ENCODE data around the gene CYB5B.

The CYB5B gene

DNA sequence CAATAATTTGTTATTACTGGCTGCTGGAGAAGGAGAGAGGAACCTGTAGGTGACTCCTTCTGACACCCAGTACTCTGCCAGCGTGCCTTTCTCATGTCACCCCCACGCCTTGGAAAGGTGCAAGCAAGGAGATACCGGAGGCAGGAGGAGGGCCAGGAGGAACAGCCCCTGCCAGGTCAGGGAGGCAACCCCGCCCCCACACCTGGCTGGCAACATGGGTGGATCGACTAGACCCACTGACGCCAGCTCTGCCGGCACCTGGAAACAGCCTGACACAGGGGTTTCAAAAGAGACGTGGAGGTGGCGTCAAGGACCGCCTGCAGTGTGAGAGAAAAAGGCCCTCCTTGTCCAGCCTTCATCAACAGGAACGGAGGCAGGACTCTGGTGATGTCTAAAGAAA is 62.3 kb downstream of the CYB5B start:
- ATAC-seq (no peak), DNase-seq (no peak)

DNA sequence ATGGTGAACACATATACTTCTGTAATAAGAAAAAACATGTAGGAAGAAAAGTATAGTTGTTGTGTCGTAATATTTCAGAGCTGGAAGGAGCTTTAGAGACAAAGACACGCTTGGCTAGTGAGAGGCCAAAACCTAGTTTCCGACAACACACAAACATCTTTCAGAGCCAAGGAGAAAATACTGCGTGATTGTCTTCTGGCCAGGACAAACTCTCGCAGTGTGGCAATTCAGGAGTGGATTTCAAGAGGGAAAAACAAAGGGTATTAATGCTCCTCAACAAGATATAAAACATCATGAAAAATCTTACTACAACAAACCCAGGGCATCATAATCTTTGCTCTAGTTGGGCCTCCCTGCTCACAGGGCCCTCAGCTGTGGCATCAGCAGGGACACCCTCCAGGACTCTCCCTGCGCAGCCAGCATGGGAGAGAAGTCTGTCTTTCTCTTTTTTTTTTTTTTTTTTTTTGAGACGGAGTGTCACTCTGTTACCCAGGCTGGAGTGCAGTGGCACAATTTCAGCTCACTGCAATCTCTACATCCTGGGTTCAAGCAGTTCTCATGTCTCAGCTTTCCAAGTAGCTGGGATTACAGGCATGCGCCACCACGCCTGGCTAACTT is 66.4 kb downstream of the CYB5B start:
- ATAC-seq = no peak

DNA sequence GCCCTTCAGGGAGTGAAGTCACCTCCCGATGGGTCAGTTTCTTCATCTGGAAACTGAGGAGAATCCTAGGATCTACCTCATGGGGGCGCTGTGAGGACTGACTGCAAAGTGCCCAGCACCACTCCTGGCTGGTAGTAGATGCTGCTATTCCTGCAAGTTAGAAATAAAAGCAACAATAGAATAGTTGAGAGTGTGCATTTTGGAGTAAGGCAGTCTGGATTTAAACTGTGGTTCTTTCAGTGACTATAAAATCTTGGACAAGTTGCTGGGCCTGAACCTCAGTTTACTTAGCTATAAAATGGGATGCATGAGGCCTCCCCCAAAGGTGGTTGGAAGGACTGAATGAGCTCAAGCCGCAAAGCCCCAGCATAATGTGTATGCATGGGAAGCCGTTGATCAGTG is 70.6 kb downstream of the CYB5B start:
- ATAC-seq (peak; percentile 73), DNase-seq (peak; percentile 65)

More for the DNA sequence above, 66.4 kb downstream of the CYB5B start:
- no peak for DNase-seq

DNA sequence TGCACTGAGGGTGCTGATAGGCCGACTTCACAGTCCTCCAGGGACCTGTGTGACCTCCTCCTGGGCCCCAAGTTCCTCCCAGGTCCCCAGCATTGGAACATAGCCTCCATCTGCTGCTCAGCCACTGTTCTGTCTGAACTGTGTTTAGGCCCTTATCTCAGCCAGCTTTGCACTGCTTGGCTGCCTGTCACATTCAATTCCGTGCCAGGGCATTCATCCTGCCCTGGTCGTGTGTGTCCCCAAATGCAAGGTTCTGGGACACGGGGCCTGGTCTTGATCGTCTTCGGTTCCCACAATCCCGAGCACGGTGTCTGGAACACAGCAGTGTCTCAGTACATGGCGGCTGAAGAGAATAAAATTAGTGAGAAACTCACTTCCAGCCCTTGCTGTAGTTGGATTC is 71.4 kb downstream of the CYB5B start:
- ATAC-seq (no peak), DNase-seq (no peak)

DNA sequence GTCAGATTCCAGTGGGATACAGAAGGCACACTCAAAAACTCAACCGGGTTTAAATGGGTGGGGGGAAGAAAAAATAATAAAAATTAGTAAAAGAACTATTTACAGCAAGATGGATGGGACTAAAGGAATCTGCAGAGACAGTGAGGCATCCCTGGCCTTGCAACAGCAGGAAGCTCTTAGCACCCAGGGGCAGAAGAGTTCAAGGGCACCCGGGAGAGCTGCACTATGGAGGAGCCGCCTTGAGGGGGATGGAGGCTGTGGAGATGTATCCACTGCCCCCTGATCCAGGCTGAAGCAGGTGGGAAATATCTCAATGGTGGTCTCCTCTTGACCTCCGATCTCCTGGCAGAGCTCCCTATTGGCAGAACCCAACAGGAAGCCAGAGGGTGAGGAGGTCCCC is 72.0 kb downstream of the CYB5B start:
- ATAC-seq = no peak
- DNase-seq = no peak

DNA sequence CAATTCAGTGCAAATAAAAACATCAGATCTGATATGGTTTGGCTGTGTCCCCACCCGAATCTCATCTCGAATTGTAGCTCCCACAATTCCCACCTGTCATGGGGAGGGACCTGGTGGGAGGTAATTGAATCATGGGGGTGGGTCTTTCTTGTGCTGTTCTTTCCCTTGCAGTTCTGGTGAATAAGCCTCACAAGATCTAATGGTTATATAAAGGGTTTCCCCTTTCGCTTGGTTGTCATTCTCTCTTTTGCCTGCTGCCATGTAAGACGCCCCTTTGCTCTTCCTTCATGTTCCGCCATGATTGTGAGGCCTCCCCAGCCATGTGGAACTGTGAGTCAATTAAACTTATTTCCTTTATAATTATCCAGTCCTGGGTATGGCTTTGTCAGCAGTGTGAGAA is 72.5 kb downstream of the CYB5B start:
- DNase-seq (no peak), ATAC-seq (no peak)

DNA sequence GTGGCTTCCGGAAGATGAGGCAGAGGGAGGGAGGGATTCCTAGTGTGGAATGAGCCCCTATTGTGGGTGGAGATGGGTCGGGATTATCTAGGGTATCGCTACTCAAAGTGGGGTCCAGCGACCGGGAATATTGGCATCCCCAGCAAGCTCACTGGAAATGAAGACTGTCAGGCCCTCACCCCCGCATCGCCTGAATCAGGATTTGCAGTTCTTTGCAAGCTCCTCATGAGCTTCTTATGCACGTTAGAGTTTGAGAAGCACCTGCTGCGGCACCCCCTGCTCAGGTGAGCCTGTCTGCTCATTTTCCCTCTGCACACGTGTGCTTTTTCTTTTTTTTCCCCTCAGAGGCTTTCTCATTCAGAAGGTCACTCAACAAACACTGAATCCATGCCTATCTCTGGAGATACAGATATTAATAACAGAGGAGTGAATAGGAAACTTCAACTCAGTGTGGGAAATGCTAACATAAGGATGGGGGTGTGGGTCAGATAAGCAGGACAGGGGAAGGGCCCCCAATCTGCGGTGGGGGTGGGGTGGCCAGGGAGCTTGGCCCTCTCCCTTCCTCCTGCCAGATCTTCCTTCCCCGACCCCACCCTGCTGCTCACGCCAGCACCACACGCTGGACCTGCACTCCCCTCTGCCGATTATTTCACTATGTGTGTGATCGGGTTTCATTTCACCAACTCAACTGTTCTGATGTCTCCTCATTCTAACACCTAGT is 73.6 kb downstream of the CYB5B start:
- ATAC-seq (no peak), DNase-seq (no peak)

DNA sequence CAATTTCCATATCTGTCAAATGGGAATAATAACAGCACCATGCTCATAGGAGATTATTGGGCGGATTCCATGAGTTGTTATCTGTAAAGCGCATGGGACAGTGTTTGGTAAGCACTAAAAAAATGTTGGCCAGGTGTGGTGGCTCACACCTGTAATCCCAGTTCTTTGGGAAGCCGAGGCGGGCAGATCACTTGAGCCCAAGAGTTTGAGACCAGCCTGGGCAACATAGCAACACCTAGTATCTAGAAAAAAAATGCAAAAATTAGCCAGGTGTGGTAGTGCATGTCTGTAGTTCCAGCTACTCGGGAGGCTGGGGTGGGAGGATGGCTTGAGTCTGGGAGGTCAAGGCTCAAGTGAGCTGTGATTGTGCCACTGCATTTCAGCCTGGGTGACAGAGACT is 74.5 kb downstream of the CYB5B start:
- ATAC-seq = no peak
- DNase-seq = no peak

DNA sequence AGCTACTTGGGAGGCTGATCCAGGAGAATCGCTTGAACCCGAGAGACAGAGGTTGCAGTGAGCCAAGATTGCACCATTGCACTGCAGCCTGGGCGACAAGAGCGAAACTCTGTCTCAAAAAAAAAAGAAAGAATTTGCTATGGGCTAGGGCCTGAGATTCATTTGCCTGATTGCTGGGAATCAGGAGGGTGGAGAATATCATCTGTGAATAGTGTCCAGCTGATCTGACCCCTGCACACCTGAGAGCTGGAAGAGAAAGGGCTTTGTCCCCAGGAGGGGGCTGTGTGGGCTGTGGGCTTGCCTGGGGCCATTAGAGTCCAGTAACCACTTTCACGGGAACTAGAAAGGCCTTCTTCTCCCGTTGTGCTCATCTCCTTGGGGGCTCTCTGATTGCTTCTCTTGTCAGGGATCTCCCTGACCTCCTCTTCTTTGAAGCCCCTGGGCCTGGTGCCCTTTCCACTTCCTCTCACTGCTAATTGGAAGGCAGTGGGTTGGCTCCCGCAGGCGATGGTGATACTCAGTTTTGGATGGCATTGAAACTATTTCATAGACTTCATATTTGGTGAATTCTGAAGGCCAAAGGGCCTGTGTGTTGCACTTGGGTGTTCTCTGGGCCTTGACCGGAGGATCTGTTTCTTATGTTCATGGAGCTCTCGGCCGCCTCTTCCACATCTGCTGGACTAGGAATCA is 75.3 kb downstream of the CYB5B start:
- no peak for ATAC-seq
- no peak for DNase-seq

DNA sequence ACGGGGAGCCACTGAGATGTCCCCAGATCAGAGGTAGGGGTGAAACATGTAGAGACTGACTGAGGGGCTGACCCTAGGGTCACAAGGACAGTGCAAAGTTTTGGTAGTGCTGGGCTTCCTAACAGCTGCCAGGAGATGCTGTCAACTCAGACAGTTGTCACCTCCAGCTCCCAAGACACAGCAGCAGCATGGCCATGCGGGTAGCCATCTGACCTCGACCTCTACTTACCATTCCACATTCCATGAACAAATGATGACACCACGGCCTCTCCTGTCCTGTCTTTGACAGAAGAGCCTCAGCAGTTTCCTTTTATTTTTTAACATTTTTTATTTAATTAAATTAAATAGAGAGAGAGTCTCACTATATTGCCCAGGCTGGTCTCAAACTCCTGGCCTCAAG is 76.1 kb downstream of the CYB5B start:
- ATAC-seq = no peak
- no peak for DNase-seq

DNA sequence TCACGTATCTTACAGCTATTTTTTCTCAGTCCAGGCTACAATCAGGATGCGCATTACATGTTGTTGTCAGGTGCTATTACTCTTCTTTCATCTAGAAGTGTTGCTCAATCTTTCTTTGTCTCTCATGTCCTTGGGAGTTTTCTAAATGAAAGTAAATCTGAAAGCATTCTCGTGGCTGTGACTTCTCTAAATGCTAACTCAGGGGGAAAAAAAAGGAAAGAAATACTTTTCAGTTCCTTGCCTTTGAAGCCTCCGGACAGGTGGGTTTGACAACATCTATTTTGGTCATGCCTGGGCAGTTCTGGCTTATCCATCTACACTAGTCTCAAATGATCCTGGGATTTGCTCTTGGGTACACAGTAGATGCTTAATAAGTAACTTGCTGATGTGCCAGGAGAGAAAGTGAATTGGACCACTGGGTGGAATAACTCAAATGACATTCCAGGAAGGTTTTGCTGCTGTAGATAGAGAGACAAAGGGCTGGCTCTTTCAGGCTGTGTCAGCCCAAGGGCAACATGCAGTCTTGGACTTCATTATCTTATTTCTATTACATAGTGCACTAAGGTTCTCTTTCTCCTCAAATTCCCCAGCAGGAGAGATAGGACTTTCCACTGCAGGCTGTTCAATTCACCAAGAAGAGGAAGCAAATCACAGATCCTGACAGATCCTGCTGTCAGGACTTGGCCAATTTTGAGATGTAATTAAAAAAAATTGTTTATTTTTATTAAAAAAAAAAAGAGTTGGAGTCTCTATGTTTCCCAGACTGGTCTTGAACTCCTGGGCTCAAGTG is 77.7 kb downstream of the CYB5B start:
- DNase-seq (no peak), ATAC-seq (no peak)

DNA sequence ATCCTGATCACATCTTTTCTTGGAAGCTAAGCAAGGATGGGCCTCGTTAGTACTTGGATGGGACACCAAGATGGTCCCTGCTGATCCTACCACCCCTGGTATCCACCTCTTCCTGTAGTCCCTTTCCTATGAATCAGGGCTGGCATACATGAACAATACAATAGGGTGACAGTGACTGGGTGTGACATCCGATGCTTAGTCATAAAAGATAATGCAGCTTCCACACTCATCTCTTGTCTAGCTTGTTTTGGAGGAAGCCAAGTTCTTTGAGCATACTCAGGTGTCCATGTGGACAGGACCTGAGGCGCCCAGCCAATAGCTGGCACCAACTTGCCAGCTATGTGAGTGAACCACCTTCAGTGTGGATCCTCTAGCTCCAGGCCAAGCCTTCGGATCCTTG is 78.8 kb downstream of the CYB5B start:
- ATAC-seq = no peak
- no peak for DNase-seq

DNA sequence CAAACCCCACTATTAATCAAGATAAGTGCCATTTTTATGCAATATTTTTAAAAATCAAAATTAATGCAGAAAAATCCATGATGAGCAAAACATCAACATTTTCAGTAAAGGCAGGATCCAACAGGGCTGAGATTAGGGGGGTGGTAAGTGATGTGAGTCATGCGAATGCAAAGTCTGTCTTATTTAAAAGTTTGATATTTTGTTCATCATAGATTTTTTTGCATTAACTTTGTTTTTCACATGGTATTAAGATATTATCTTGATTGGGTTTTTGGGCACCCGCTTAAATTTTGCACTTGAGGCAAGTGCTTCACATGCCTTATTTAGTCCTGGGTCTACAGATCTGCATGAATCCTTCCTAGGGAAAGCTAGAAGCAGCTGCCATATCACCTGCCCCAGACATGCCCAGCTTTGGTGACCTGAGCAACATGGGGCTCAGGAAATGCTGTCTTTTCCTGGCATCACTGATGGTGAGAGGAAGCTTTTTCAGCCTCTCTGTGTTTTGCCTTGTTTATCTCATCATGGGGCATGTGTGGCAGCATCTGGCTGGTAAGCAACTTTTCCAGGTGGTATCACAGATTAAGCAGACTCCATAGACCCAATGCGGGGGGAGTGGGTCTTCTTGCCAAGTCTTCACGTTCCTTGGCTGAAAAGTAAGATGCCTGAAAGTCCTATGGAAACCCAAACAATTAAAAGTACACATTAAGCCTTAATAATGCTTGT is 83.8 kb downstream of the CYB5B start:
- ATAC-seq (no peak), DNase-seq (no peak)

DNA sequence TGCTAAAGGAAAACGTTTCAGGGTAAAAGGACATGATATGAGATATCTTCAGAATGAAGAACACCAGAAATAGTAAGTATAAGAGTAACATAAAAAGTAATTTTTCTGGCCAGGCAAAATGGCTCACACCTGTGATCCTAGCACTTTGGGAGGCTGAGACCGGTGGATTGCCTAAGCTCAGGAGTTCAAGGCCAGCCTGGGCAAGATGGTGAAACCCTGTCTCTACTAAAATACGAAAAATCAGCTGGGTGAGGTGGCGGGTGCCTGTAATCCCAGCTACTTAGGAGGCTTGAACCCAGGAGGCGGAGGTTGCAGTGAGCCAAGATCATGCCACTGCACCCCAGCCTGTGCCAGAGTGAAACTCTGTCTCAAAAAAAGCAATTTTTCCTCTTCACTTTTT is 84.7 kb downstream of the CYB5B start:
- ATAC-seq (no peak), DNase-seq (no peak)

DNA sequence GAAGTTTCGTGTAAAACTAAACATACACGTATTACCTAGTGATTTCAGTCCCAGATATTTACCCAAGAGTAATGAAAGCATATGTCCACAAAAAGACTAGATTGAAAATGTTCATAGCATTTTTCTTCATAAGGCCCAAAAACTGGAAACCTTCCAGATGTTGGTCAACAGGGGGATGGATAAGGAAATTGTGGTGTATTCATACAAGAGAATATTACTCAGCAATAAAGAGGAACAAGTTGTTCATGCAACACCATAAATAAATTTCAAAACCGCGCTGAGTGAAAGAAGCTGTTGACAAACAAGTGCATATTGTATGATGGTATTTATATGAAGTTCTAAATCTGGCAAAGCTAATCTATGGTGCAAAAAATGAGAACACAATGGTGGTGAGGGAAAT is 87.2 kb downstream of the CYB5B start:
- DNase-seq = no peak
- no peak for ATAC-seq

DNA sequence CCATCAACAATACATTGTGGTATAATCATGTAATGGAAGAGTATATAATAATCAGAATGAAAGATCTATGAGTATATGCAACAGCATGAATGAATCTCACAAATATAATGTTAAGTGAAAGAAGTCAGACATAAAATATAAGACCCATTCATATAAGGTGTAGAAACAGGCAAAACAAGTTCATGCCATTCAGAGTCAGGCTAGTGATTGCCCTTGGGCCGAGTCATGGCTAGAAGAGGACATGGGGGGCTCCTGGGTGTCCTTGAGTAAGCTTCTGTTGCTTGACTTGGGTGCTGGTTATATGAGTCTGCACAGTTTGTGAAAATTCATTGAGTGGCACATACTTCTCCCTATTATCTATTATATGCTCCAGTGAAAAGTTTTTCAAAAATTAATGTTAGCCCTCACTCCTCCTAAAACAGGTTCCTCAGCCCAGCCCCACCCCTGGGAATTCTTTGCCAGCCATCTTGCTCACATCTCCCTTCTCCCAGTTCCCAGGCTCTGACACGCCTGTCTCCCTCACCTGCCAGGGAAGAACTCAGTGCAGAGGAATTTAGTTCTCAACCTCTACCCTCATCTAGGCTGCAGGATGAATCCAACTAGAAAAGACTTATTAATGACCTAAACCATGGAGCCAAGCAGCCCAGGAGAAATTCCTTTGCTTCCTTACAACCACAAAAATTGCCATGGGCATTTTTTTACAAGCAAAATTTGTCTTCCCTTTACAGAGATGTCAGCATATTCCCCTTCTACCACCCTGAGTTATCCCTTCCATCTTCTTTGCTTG is 89.0 kb downstream of the CYB5B start:
- ATAC-seq (no peak), DNase-seq (no peak)

DNA sequence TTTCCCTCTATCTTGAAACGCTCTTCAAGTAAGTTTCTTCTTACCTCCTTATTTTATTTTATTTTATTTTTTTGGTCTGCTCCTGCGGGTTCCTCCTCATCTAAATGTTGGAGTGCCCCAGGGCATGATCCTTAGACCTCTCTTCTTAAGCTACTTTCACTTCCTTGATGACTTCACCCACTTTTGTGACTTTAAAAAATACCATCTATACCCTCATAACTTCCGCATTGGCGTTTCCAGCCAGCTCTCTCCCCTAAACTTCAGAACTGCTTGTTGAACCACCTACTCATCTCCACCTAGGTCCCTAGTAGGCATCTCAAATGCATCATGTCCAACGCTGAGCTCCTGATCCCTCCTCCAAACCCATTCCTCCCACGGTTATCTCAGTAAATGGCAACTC is 89.9 kb downstream of the CYB5B start:
- ATAC-seq (peak; percentile 43), DNase-seq (no peak)
